ENCODE results near the gene MMP25. TPM values are rescaled to one million over a fixed set of nuclear protein-coding genes. Genes with fewer than 3 reads are reported as not detected.

MMP25 gene
- total and polyA plus RNA-seq, 9 of the 15 experiments (the other 6 are each of a cell fraction or from before 2014, with no cell fraction given) = 0.03 to 0.04 TPM; not detected in 7

GRCh38 chr16:3059041-3059722 is 12.8 kb downstream of the MMP25 start (continued):
- no peak for TF ChIP-seq ELK3 (CRISPR knock-in tag; IDR thresholded peaks at IDR 0.05)
- TF ChIP-seq U2AF1 (optimal IDR thresholded peaks at IDR 0.05; ENCODE audit: low read depth, low read length) = peak; percentile 73
- peak in 1 of 2 experiments; percentile 77; a peak in 1 of 4 replicates for TF ChIP-seq NONO (IDR thresholded peaks at IDR 0.05; ENCODE audit: low read depth in 2 of 2, low read length in 1 of 2)
- TF ChIP-seq BRD4 (IDR thresholded peaks at IDR 0.05) = no peak
- TF ChIP-seq KDM4B (IDR thresholded peaks at IDR 0.05; ENCODE audit: borderline replicate concordance in 2 of 2, low read depth in 1 of 2) = peak in 1 of 2 experiments; percentile 44; a peak in 1 of 4 replicates
- TF ChIP-seq TRIM25 (IDR thresholded peaks at IDR 0.05; ENCODE audit: borderline replicate concordance) = no peak
- TF ChIP-seq NFIX (CRISPR knock-in tag; IDR thresholded peaks at IDR 0.05; ENCODE audit: low read depth) = no peak
- TF ChIP-seq ZKSCAN1 (IDR thresholded peaks at IDR 0.05; ENCODE audit: low read depth, low read length) = no peak
- no peak for TF ChIP-seq SREBF1 (IDR thresholded peaks at IDR 0.05; ENCODE audit: borderline replicate concordance, low read depth, low read length)
- no peak for TF ChIP-seq BCL6 (CRISPR knock-in tag; IDR thresholded peaks at IDR 0.05)
- TF ChIP-seq CBX1 (IDR thresholded peaks at IDR 0.05; ENCODE audit: low read depth) = no peak
- TF ChIP-seq SMARCC2 (IDR thresholded peaks at IDR 0.05; ENCODE audit: low read depth) = no peak
- TF ChIP-seq RUNX1 (IDR thresholded peaks at IDR 0.05; ENCODE audit: low read depth) = no peak
- no peak for TF ChIP-seq MYBL2 (IDR thresholded peaks at IDR 0.05; ENCODE audit: low read depth)
- no peak for TF ChIP-seq MYBL2 (CRISPR knock-in tag; IDR thresholded peaks at IDR 0.05; ENCODE audit: borderline replicate concordance)
- TF ChIP-seq TGIF2 (CRISPR knock-in tag; IDR thresholded peaks at IDR 0.05) = peak; percentile 85; the same call in 1 of the 2 replicates
- no peak for TF ChIP-seq WHSC1 (IDR thresholded peaks at IDR 0.05; ENCODE audit: low read length)
- no peak for TF ChIP-seq THAP12 (CRISPR knock-in tag; IDR thresholded peaks at IDR 0.05)
- peak; percentile 16 for TF ChIP-seq KAT2B (IDR thresholded peaks at IDR 0.05; ENCODE audit: low read depth, low read length)

Measured in K562 (cell line).